IMR-90 (cell line): ENCODE results near the gene IGDCC3. TPM values are rescaled to one million over a fixed set of nuclear protein-coding genes. Genes with fewer than 3 reads are reported as not detected.

Experiments
- ATAC-seq: fragments of 200-7000 bp; cut with Tn5 transposase; 2 replicates; pipeline ENCODE4 v1.9.1; 2020; ENCODE audit warnings: low read depth, mild to moderate bottlenecking, moderate library complexity
- BruUV-seq: library from RNA; stranded (reverse); fragments of 400-500 nt; replicated peaks from 2 replicates; lab custom pipeline; 2021; lab: Mats Ljungman, UMichigan
- CTCF ChIA-PET: fragments of 300-600 bp; formaldehyde crosslinking; extraction: SDS; loops from one replicate; lab custom pipeline; 2021; ENCODE audit warnings: antibody characterized with exemption; lab: Yijun Ruan, JAX
- POLR2A ChIA-PET: fragments of 300-600 bp; sonication (Branson Sonifier 250); formaldehyde crosslinking; loops from one replicate; lab custom pipeline; 2022; ENCODE audit warnings: antibody characterized with exemption; ENCODE audit not compliant: unreplicated experiment; lab: Charles Lee
- DNase-seq: peaks from one replicate; pipeline ENCODE4 v3.0.0; 2013
- H2AFZ ChIP-seq: replicated peaks from 2 replicates; pipeline ENCODE3; 2013; ENCODE audit warnings: low read length, mild to moderate bottlenecking; ENCODE audit not compliant: poor library complexity
- H2AK5ac ChIP-seq: 2 replicates; pipeline ENCODE4 v1.6.1; 2013; ENCODE audit warnings: low read depth, low read length, inconsistent platforms
- H2AK9ac ChIP-seq: replicated peaks from 2 replicates; pipeline ENCODE3; 2013; ENCODE audit warnings: mild to moderate bottlenecking, low read depth, low read length, moderate library complexity; ENCODE audit not compliant: poor library complexity
- H2BK120ac ChIP-seq: 2 replicates; pipeline ENCODE4 v1.6.1; 2013; ENCODE audit warnings: low read depth, low read length, inconsistent platforms
- H2BK15ac ChIP-seq: 3 replicates; pipeline ENCODE4 v1.6.1; 2013; ENCODE audit warnings: low read depth, low read length, inconsistent platforms
- H2BK20ac ChIP-seq: 2 replicates; pipeline ENCODE4 v1.6.1; 2013; ENCODE audit warnings: low read depth, mild to moderate bottlenecking, inconsistent platforms, low read length, moderate library complexity
- H2BK5ac ChIP-seq: 2 replicates; pipeline ENCODE4 v1.6.1; 2013; ENCODE audit warnings: mild to moderate bottlenecking, low read depth, low read length, inconsistent platforms; ENCODE audit not compliant: poor library complexity, severe bottlenecking
- H3K14ac ChIP-seq: replicated peaks from 2 replicates; pipeline ENCODE4 v1.6.1; 2013; ENCODE audit warnings: low read depth, low read length, inconsistent platforms
- H3K18ac ChIP-seq: 2 replicates; pipeline ENCODE4 v1.6.1; 2013; ENCODE audit warnings: low read depth, low read length, control low read depth
- H3K23ac ChIP-seq: 2 replicates; pipeline ENCODE4 v1.6.1; 2013; ENCODE audit warnings: low read depth, low read length, inconsistent platforms
- H3K27ac ChIP-seq: 2 replicates; pipeline ENCODE4 v1.5.1; 2013; ENCODE audit warnings: mild to moderate bottlenecking, control low read depth, low read length; ENCODE audit not compliant: insufficient read depth
- H3K27me3 ChIP-seq: 2 replicates; pipeline ENCODE4 v1.6.1; 2013; ENCODE audit warnings: low read length; ENCODE audit not compliant: control insufficient read depth, insufficient read depth
- H3K36me3 ChIP-seq: 2 replicates; pipeline ENCODE4 v1.6.1; 2013; ENCODE audit warnings: low read length, mixed read lengths; ENCODE audit not compliant: control insufficient read depth, insufficient read depth
- H3K4ac ChIP-seq: 2 replicates; pipeline ENCODE4 v1.6.1; 2013; ENCODE audit warnings: low read depth, low read length, inconsistent platforms
- H3K4me1 ChIP-seq: 2 replicates; pipeline ENCODE4 v1.6.1; 2013; ENCODE audit warnings: low read length, mixed read lengths; ENCODE audit not compliant: control insufficient read depth, insufficient read depth
- H3K4me2 ChIP-seq: 2 replicates; pipeline ENCODE4 v1.6.1; 2013; ENCODE audit warnings: low read depth, mild to moderate bottlenecking, control low read depth, low read length, moderate library complexity
- H3K4me3 ChIP-seq: 2 replicates; pipeline ENCODE4 v1.5.1; 2013; ENCODE audit warnings: low read depth, mild to moderate bottlenecking, control low read depth, low read length, moderate library complexity; ENCODE audit not compliant: insufficient read depth
- H3K56ac ChIP-seq: 2 replicates; pipeline ENCODE4 v1.6.1; 2013; ENCODE audit warnings: low read length, inconsistent platforms; ENCODE audit not compliant: insufficient read depth; ENCODE audit errors: extremely low read depth
- H3K79me1 ChIP-seq, 2 experiments: 2 replicates each; pipeline ENCODE4 v1.6.1; 2013; ENCODE audit warnings: low read length in 2 of 2, inconsistent platforms in 1 of 2, low read depth in 1 of 2
- H3K9ac ChIP-seq: 2 replicates; pipeline ENCODE4 v1.6.1; 2013; ENCODE audit warnings: low read depth, low read length, control low read depth
- H3K9me1 ChIP-seq: 2 replicates; pipeline ENCODE4 v1.6.1; 2013; ENCODE audit warnings: low read length, inconsistent platforms; ENCODE audit not compliant: insufficient read depth
- H3K9me3 ChIP-seq: 2 replicates; pipeline ENCODE4 v1.6.1; 2013; ENCODE audit warnings: low read length; ENCODE audit not compliant: control insufficient read depth, insufficient read depth
- H4K20me1 ChIP-seq: 2 replicates; pipeline ENCODE4 v1.6.1; 2013; ENCODE audit warnings: low read length, inconsistent platforms; ENCODE audit not compliant: insufficient read depth
- H4K5ac ChIP-seq: 2 replicates; pipeline ENCODE4 v1.6.1; 2013; ENCODE audit warnings: mild to moderate bottlenecking, low read depth, low read length, control low read depth
- H4K8ac ChIP-seq, 2 experiments: 2 replicates each; pipeline ENCODE4 v1.6.1; 2013; ENCODE audit warnings: low read depth in 2 of 2, low read length in 2 of 2, control low read depth in 1 of 2, inconsistent platforms in 1 of 2
- H4K91ac ChIP-seq: 2 replicates; pipeline ENCODE4 v1.6.1; 2013; ENCODE audit warnings: low read depth, low read length, inconsistent platforms; ENCODE audit not compliant: insufficient read depth
- BHLHE40 ChIP-seq: fragments of 150-350 bp; IDR thresholded peaks from 2 replicates; pipeline ENCODE4 v1.6.1; 2016; ENCODE audit warnings: mild to moderate bottlenecking, low read depth, low read length
- FOS ChIP-seq: fragments of 150-350 bp; IDR thresholded peaks from 2 replicates; pipeline ENCODE4 v1.6.1; 2016; ENCODE audit warnings: low read depth, low read length
- MAFK ChIP-seq: IDR thresholded peaks from 2 replicates; pipeline ENCODE4 v1.6.1; 2012; ENCODE audit warnings: low read depth, low read length, improper control_type of control experiment
- MAZ ChIP-seq: IDR thresholded peaks from 2 replicates; pipeline ENCODE4 v1.6.1; 2012; ENCODE audit warnings: low read depth, mild to moderate bottlenecking, low read length, improper control_type of control experiment, moderate library complexity, borderline replicate concordance
- NFE2L2 ChIP-seq: fragments of 150-350 bp; IDR thresholded peaks from 2 replicates; pipeline ENCODE4 v1.6.1; 2016; ENCODE audit warnings: low read depth, mild to moderate bottlenecking, low read length
- RCOR1 ChIP-seq: IDR thresholded peaks from 2 replicates; pipeline ENCODE4 v1.6.1; 2012; ENCODE audit warnings: mild to moderate bottlenecking, low read length, improper control_type of control experiment; ENCODE audit not compliant: insufficient replicate concordance
- RFX5 ChIP-seq: IDR thresholded peaks from 2 replicates; pipeline ENCODE4 v1.8.0; 2012; ENCODE audit warnings: low read depth, mild to moderate bottlenecking, low read length, moderate library complexity
- USF2 ChIP-seq: fragments of 150-350 bp; IDR thresholded peaks from 2 replicates; pipeline ENCODE4 v1.6.1; 2017; ENCODE audit warnings: mild to moderate bottlenecking, antibody characterized with exemption, low read length, low read depth
- WGBS, 2 experiments: methylation state at CpG; one replicate each; pipeline versions ENCODE4 v1.1.5 to v1.1.7; 2013; ENCODE audit warnings: missing lambda C conversion rate in 2 of 2; ENCODE audit not compliant: insufficient read length in 1 of 2; ENCODE audit errors: extremely low coverage in 2 of 2; 5-methylcytosine and 5-hydroxymethylcytosine counted together
- dilution Hi-C: fragments of 300-500 bp; cut with HindIII; formaldehyde crosslinking; loops from one replicate; pipeline ENCODE4 v1.14.3; 2018; ENCODE audit warnings: low sequenced_read_pairs; ENCODE audit not compliant: unreplicated experiment
- in situ Hi-C: fragments of 300-500 bp; cut with MboI; formaldehyde crosslinking; loops from 3 replicates; pipeline ENCODE4 v1.14.3; 2019; ENCODE audit warnings: low sequenced_read_pairs, inconsistent platforms, mixed read lengths
- intact Hi-C: fragments of 100-400 bp; cut with micrococcal nuclease; formaldehyde crosslinking; loops from 2 replicates; pipeline ENCODE4 v1.10.0; 2022
- polyA plus RNA-seq, 3 experiments: library from polyadenylated mRNA; depleted of rRNA; stranded (reverse); fragments of >200 nt; gene quantifications; 2 replicates each; pipeline ENCODE4 v1.2.3, GENCODE V29; 2012; ENCODE audit warnings: low replicate concordance in 1 of 3
- total RNA-seq: library from RNA; depleted of rRNA; stranded (reverse); fragments of >200 nt; gene quantifications from 2 replicates; pipeline ENCODE4 v1.2.3, GENCODE V29; 2012

The IGDCC3 gene
- total and polyA plus RNA-seq, 2 of the 4 experiments (the other 2 are of a cell fraction), result 0.18 to 0.19 TPM

DNA sequence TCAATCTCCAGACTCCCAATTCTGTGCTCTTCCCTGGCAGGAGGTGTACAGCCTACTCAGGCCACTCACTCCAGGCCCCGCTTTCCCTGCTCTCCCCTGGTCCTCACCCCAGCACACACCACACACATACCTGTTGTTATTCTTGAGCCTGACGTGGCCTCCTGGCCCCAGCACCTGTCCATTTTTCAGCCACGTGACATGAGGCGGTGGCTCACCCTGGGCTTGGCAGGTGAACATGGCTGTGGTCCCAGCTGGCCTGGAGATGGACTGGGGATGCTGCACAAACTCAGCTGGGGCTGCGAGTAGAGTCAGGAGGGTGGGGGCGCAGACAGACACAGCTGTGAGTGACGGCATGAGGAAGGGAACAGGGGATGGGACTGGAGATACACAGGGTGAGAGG is 46.0 kb downstream of the IGDCC3 start:
- no peaks in the 10 kb centered on the region for H4K20me1 ChIP-seq
- H2BK120ac ChIP-seq, result no peak overlapping the region
- in situ Hi-C loops, result no loop called here
- no peak overlapping the region for H3K18ac ChIP-seq
- no peak overlapping the region for H2BK5ac ChIP-seq
- 71% methylated on average over 2 of the region's 7 CpGs; no CpG with 5 or more reads in 1 of the 2 experiments for WGBS, 2 experiments
- H2AFZ ChIP-seq, result no peak overlapping the region
- no peak overlapping the region for H4K8ac ChIP-seq
- dilution Hi-C loops, result no loop called here
- H3K4ac ChIP-seq, result no peak overlapping the region
- H4K5ac ChIP-seq, result no peak overlapping the region
- H3K4me2 ChIP-seq, result no peak overlapping the region
- H3K56ac ChIP-seq, result no peak overlapping the region
- no peak overlapping the region for H3K9ac ChIP-seq
- no peak overlapping the region for H2AK9ac ChIP-seq
- H3K23ac ChIP-seq, result no peak overlapping the region
- no peaks in the 10 kb centered on the region for H3K9me1 ChIP-seq
- ChIA-PET CTCF (no interaction called here), POLR2A (no interaction called here)
- no peak overlapping the region for H2BK15ac ChIP-seq
- H3K36me3 ChIP-seq, result no peaks in the 10 kb centered on the region
- H3K4me3 ChIP-seq, result no peak overlapping the region
- H4K91ac ChIP-seq, result no peak overlapping the region
- no TSS peak for BruUV-seq
- ATAC-seq, result no peak
- no peak overlapping the region for H3K27ac ChIP-seq
- TF ChIP-seq FOS (no peak), MAZ (no peak), RFX5 (no peak), MAFK (no peak), NFE2L2 (no peak), USF2 (no peak), BHLHE40 (no peak), RCOR1 (no peak)
- no peaks in the 10 kb centered on the region for H3K79me1 ChIP-seq
- no peak overlapping the region for H2BK20ac ChIP-seq
- no peaks in the 10 kb centered on the region for H3K9me3 ChIP-seq
- peaks cover 44% of the 10 kb centered on the region for H3K27me3 ChIP-seq
- no peaks in the 10 kb centered on the region for H3K4me1 ChIP-seq
- H2AK5ac ChIP-seq, result no peak overlapping the region
- DNase-seq, result no peak
- no peak overlapping the region for H3K14ac ChIP-seq
- intact Hi-C loops, result no loop called here
